Small intestine (tissue), 7 donors: Measurements from ENCODE around the gene MMP3. TPM values are rescaled to one million over a fixed set of nuclear protein-coding genes. Genes with fewer than 3 reads are reported as not detected.
"Not testable (repeated sequence)": the region's sequence is repeated elsewhere in the genome, so short reads cannot be mapped to it uniquely, and the experiment has no call there.

Source experiments
- DNase-seq, 2 donors: peaks; one replicate each; pipeline versions ENCODE4 v3.0.0 to v3.0.0-alpha.2; 2013
- FAIRE-seq: peaks from 2 replicates; lab custom pipeline; 2012; peaks lifted over from hg19 to GRCh38; lab: Jason Lieb, UNC
- H3K27ac ChIP-seq, 3 donors: one replicate each; pipeline ENCODE4 v1.5.1; 2013; ENCODE audit warnings: low read length in 2 of 3, mild to moderate bottlenecking in 2 of 3, control low read depth in 1 of 3, inconsistent platforms in 1 of 3, low read depth in 1 of 3, moderate library complexity in 1 of 3
- H3K27me3 ChIP-seq, 3 donors: one replicate each; pipeline ENCODE4 v1.6.1; 2013; ENCODE audit warnings: low read length in 3 of 3, inconsistent platforms in 1 of 3; ENCODE audit not compliant: control insufficient read depth in 3 of 3, insufficient read depth in 3 of 3
- H3K36me3 ChIP-seq, 3 donors: one replicate each; pipeline ENCODE4 v1.6.1; 2013; ENCODE audit warnings: low read length in 3 of 3, inconsistent platforms in 1 of 3, low read depth in 1 of 3, mild to moderate bottlenecking in 1 of 3, moderate library complexity in 1 of 3; ENCODE audit not compliant: control insufficient read depth in 3 of 3, insufficient read depth in 2 of 3
- H3K4me1 ChIP-seq, 3 donors: one replicate each; pipeline ENCODE4 v1.6.1; 2013; ENCODE audit warnings: low read length in 2 of 3, inconsistent platforms in 1 of 3, low read depth in 1 of 3, mild to moderate bottlenecking in 1 of 3, moderate library complexity in 1 of 3; ENCODE audit not compliant: control insufficient read depth in 3 of 3, insufficient read depth in 2 of 3
- H3K4me3 ChIP-seq, 3 donors: one replicate each; pipeline ENCODE4 v1.5.1; 2013; ENCODE audit warnings: low read length in 3 of 3, control low read depth in 1 of 3, inconsistent platforms in 1 of 3, low read depth in 1 of 3, mild to moderate bottlenecking in 1 of 3, moderate library complexity in 1 of 3
- H3K9me3 ChIP-seq, 2 donors: one replicate each; pipeline ENCODE4 v1.6.1; 2013; ENCODE audit warnings: low read depth in 1 of 2, low read length in 1 of 2; ENCODE audit not compliant: control insufficient read depth in 2 of 2, insufficient read depth in 1 of 2
- WGBS, 3 donors: extraction: QIAGEN DNeasy Blood & Tissue Kit; methylation state at CpG; one replicate each; pipeline ENCODE4 v1.1.7; 2013; 5-methylcytosine and 5-hydroxymethylcytosine counted together
- polyA plus RNA-seq, 4 donors: library from polyadenylated mRNA; stranded (reverse) in 3 of 4; unstranded in 1 of 4; fragments of 200-250 nt in 3 of 4; fragments of 120-200 nt in 1 of 4; gene quantifications; one replicate each; pipeline versions ENCODE4 v1.2.1 to v1.2.3, GENCODE V29; 2013
- donor health status: healthy with polysubstance abuse.
- donor health status: control.
- donor health status: control.
- donor health status: Bipolar disorder and iron deficiency.
- donor health status: healthy.

MMP3 gene
- polyA plus RNA-seq, 4 donors, result 0.03 to 28.2 (median 1.1) TPM; not detected in 1

GRCh38 chr11:102869354-102869964, 26.1 kb upstream of the MMP3 start:
- not testable (repeated sequence) for H3K27me3 ChIP-seq, H3K36me3 ChIP-seq, FAIRE-seq, H3K9me3 ChIP-seq, H3K4me1 ChIP-seq, DNase-seq, H3K27ac ChIP-seq, H3K4me3 ChIP-seq
- WGBS, 3 donors, result 74 to 86% (median 79%) methylated on average over 8 of the region's 8 CpGs

GRCh38 chr11:102868339-102868738, 24.9 kb upstream of the MMP3 start:
- Histone ChIP-seq H3K36me3 (no peaks in the 10 kb centered on the region), H3K27ac (no peak overlapping the region), H3K27me3 (no peaks in the 10 kb centered on the region), H3K4me1 (peaks cover 0 to 7% (median 0%) of the 10 kb centered on the region in 3 donors), H3K9me3 (no peaks in the 10 kb centered on the region), H3K4me3 (no peak overlapping the region)
- FAIRE-seq, result no peak
- DNase-seq, result no peak
- 66 to 92% (median 75%) methylated on average over 3 of the region's 3 CpGs for WGBS, 3 donors

- H3K27me3 ChIP-seq, result no peaks in the 10 kb centered on the region
- H3K9me3 ChIP-seq, result no peaks in the 10 kb centered on the region
- no peaks in the 10 kb centered on the region for H3K36me3 ChIP-seq
- H3K27ac ChIP-seq, result peak overlapping the region in 1 of 3 donors; percentile 14
- DNase-seq, result peak; percentile 9 to 12
- H3K4me1 ChIP-seq, result peaks cover 0 to 7% (median 0%) of the 10 kb centered on the region in 3 donors
- WGBS, 3 donors, result 73 to 89% (median 82%) methylated on average over 1 of the region's 1 CpG
- FAIRE-seq, result no peak
- H3K4me3 ChIP-seq, result no peak overlapping the region
Observed at GRCh38 chr11:102864724-102865123, 21.3 kb upstream of the MMP3 start.

GRCh38 chr11:102853956-102854355, 10.5 kb upstream of the MMP3 start:
- Histone ChIP-seq H3K36me3 (no peaks in the 10 kb centered on the region), H3K4me3 (no peak overlapping the region), H3K27ac (peak overlapping the region; percentile 41 to 82 (median 70)), H3K4me1 (peaks cover 0 to 11% (median 0%) of the 10 kb centered on the region in 3 donors), H3K27me3 (no peaks in the 10 kb centered on the region), H3K9me3 (no peaks in the 10 kb centered on the region)
- DNase-seq (peak; percentile 78 to 93), FAIRE-seq (no peak)
- WGBS, 3 donors, result 16 to 59% (median 33%) methylated on average over 2 of the region's 2 CpGs

- no peak overlapping the region for H3K4me3 ChIP-seq
- peak overlapping the region in 1 of 3 donors; percentile 82 for H3K27ac ChIP-seq
- peaks cover 0 to 11% (median 0%) of the 10 kb centered on the region in 3 donors for H3K4me1 ChIP-seq
- FAIRE-seq (no peak), DNase-seq (no peak)
- no peaks in the 10 kb centered on the region for H3K27me3 ChIP-seq
- no peaks in the 10 kb centered on the region for H3K9me3 ChIP-seq
- 75 to 84% (median 81%) methylated on average over 3 of the region's 3 CpGs for WGBS, 3 donors
- no peaks in the 10 kb centered on the region for H3K36me3 ChIP-seq
Observed at GRCh38 chr11:102853055-102853454, 9.6 kb upstream of the MMP3 start.

GRCh38 chr11:102850973-102851745, 7.8 kb upstream of the MMP3 start:
- H3K36me3 ChIP-seq, result no peaks in the 10 kb centered on the region
- FAIRE-seq, result no peak
- no peaks in the 10 kb centered on the region for H3K27me3 ChIP-seq
- 37 to 60% (median 51%) methylated on average over 7 of the region's 7 CpGs for WGBS, 3 donors
- no peaks in the 10 kb centered on the region for H3K9me3 ChIP-seq
- peaks cover 0 to 11% (median 2%) of the 10 kb centered on the region in 3 donors for H3K4me1 ChIP-seq
- no peak overlapping the region for H3K4me3 ChIP-seq
- peak in 1 of 2 donors; percentile 64 for DNase-seq
- H3K27ac ChIP-seq, result no peak overlapping the region

GRCh38 chr11:102849311-102849710, 5.9 kb upstream of the MMP3 start:
- no peak overlapping the region for H3K4me3 ChIP-seq
- FAIRE-seq (no peak), DNase-seq (no peak)
- no peaks in the 10 kb centered on the region for H3K27me3 ChIP-seq
- no peaks in the 10 kb centered on the region for H3K36me3 ChIP-seq
- no peak overlapping the region for H3K27ac ChIP-seq
- peaks cover 0 to 11% (median 3%) of the 10 kb centered on the region in 3 donors for H3K4me1 ChIP-seq
- H3K9me3 ChIP-seq, result no peaks in the 10 kb centered on the region
- 62 to 81% (median 69%) methylated on average over 1 of the region's 1 CpG for WGBS, 3 donors

GRCh38 chr11:102846292-102846691, 2.9 kb upstream of the MMP3 start:
- DNase-seq (peak in 1 of 2 donors; percentile 16), FAIRE-seq (no peak)
- no peaks in the 10 kb centered on the region for H3K36me3 ChIP-seq
- peaks cover 0 to 3% (median 3%) of the 10 kb centered on the region in 3 donors for H3K4me1 ChIP-seq
- H3K9me3 ChIP-seq, result no peaks in the 10 kb centered on the region
- H3K27ac ChIP-seq, result no peak overlapping the region
- whole genome bisulfite sequencing, 3 donors, result 36 to 50% (median 40%) methylated on average over 3 of the region's 3 CpGs
- H3K27me3 ChIP-seq, result no peaks in the 10 kb centered on the region
- no peak overlapping the region for H3K4me3 ChIP-seq
